Endodermal cell (in vitro differentiated cells): ENCODE data around the gene NTN3. TPM values are rescaled to one million over a fixed set of nuclear protein-coding genes. Genes with fewer than 3 reads are reported as not detected.

Source experiments
- DNase-seq: peaks from one replicate; pipeline ENCODE4 v3.0.0-alpha.2; 2017
- H3K27ac ChIP-seq: 2 replicates; pipeline ENCODE4 v1.5.1; 2013; ENCODE audit warnings: mild to moderate bottlenecking, low read depth, low read length, moderate library complexity
- H3K27me3 ChIP-seq: 2 replicates; pipeline ENCODE4 v1.6.1; 2013; ENCODE audit warnings: mild to moderate bottlenecking, low read length, moderate library complexity; ENCODE audit not compliant: insufficient read depth, control insufficient read depth, poor library complexity, severe bottlenecking
- H3K36me3 ChIP-seq: 2 replicates; pipeline ENCODE4 v1.7.0; 2013; ENCODE audit warnings: mild to moderate bottlenecking, low read length, moderate library complexity; ENCODE audit not compliant: control insufficient read depth, insufficient read depth
- H3K4me1 ChIP-seq: one replicate; pipeline ENCODE4 v1.7.0; 2013; ENCODE audit warnings: low read length; ENCODE audit not compliant: control insufficient read depth, insufficient read depth
- H3K4me3 ChIP-seq: 2 replicates; pipeline ENCODE4 v1.5.1; 2013; ENCODE audit warnings: mild to moderate bottlenecking, low read length, moderate library complexity
- H3K9ac ChIP-seq: 2 replicates; pipeline ENCODE4 v1.6.1; 2013; ENCODE audit warnings: mild to moderate bottlenecking, low read length, moderate library complexity; ENCODE audit not compliant: poor library complexity, severe bottlenecking; ENCODE audit errors: extremely low read depth
- H3K9me3 ChIP-seq: 2 replicates; pipeline ENCODE4 v1.6.1; 2013; ENCODE audit warnings: mild to moderate bottlenecking, low read length, moderate library complexity; ENCODE audit not compliant: control insufficient read depth
- H3K27ac Mint-ChIP-seq: 2 replicates; pipeline ENCODE4 v1.8.0; 2020; ENCODE audit warnings: mixed read lengths
- H3K27me3 Mint-ChIP-seq: 2 replicates; pipeline ENCODE4 v1.8.0; 2021; ENCODE audit warnings: mild to moderate bottlenecking, mixed read lengths; ENCODE audit not compliant: insufficient read depth
- H3K36me3 Mint-ChIP-seq: 2 replicates; pipeline ENCODE4 v1.8.0; 2020; ENCODE audit warnings: low read depth, mixed read lengths
- H3K4me1 Mint-ChIP-seq: 2 replicates; pipeline ENCODE4 v1.8.0; 2020; ENCODE audit warnings: mixed read lengths
- H3K4me3 Mint-ChIP-seq: 2 replicates; pipeline ENCODE4 v1.8.0; 2020; ENCODE audit warnings: mild to moderate bottlenecking, moderate library complexity, mixed read lengths
- H3K9me3 Mint-ChIP-seq: 2 replicates; pipeline ENCODE4 v1.8.0; 2020; ENCODE audit warnings: mild to moderate bottlenecking, mixed read lengths
- WGBS, 2 experiments: methylation state at CpG; one replicate each; pipeline versions ENCODE4 v1.1.5 to v1.1.7; 2013; ENCODE audit warnings: missing lambda C conversion rate in 2 of 2, mixed read lengths in 1 of 2; ENCODE audit not compliant: insufficient coverage in 1 of 2, insufficient read length in 1 of 2; 5-methylcytosine and 5-hydroxymethylcytosine counted together
- total RNA-seq, 2 donors: library from RNA; stranded (reverse); fragmentation: NEBNext Ultra II Directional in 1 of 2; extraction: Animal tissue kit (Norgen Biotek cat#: 25700) in 1 of 2; gene quantifications; 2 replicates in 1 of 2; 3 replicates in 1 of 2; pipeline ENCODE4 v1.2.1, GENCODE V29; 2021
- TF ChIP-seq, protein P1 (sequence below): fragments of 200-600 bp; sonication (generic); conservative IDR thresholded peaks from 2 replicates; pipeline ENCODE4 v1.5.0; 2021; ENCODE audit warnings: antibody characterized with exemption, mild to moderate bottlenecking

NTN3 gene
- total RNA-seq, 2 donors from 2014 or later: 0.48 to 0.62 TPM

- Mint-ChIP-seq H3K4me1 (peaks cover 3% of the 10 kb centered on the region), H3K9me3 (no peaks in the 10 kb centered on the region), H3K36me3 (no peaks in the 10 kb centered on the region), H3K27me3 (no peaks in the 10 kb centered on the region), H3K4me3 (no peak overlapping the region), H3K27ac (no peak overlapping the region)
- Histone ChIP-seq H3K27me3 (no peaks in the 10 kb centered on the region), H3K4me1 (no peaks in the 10 kb centered on the region), H3K36me3 (no peaks in the 10 kb centered on the region), H3K27ac (peak overlapping the region; percentile 24), H3K9me3 (no peaks in the 10 kb centered on the region), H3K9ac (no peak overlapping the region), H3K4me3 (no peak overlapping the region)
- 94 to 95% methylated on average over 5 to 12 of the region's 15 CpGs for WGBS, 2 experiments
- TF ChIP-seq, protein P1, sequence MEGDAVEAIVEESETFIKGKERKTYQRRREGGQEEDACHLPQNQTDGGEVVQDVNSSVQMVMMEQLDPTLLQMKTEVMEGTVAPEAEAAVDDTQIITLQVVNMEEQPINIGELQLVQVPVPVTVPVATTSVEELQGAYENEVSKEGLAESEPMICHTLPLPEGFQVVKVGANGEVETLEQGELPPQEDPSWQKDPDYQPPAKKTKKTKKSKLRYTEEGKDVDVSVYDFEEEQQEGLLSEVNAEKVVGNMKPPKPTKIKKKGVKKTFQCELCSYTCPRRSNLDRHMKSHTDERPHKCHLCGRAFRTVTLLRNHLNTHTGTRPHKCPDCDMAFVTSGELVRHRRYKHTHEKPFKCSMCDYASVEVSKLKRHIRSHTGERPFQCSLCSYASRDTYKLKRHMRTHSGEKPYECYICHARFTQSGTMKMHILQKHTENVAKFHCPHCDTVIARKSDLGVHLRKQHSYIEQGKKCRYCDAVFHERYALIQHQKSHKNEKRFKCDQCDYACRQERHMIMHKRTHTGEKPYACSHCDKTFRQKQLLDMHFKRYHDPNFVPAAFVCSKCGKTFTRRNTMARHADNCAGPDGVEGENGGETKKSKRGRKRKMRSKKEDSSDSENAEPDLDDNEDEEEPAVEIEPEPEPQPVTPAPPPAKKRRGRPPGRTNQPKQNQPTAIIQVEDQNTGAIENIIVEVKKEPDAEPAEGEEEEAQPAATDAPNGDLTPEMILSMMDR: no peak
- peak; percentile 35 for DNase-seq
Observed at GRCh38 chr16:2487903-2488531, 16.9 kb downstream of the NTN3 start.

- Mint-ChIP-seq H3K27ac (no peak overlapping the region), H3K27me3 (no peaks in the 10 kb centered on the region), H3K4me3 (no peak overlapping the region), H3K9me3 (no peaks in the 10 kb centered on the region), H3K36me3 (no peaks in the 10 kb centered on the region), H3K4me1 (peaks cover 3% of the 10 kb centered on the region)
- WGBS, 2 experiments: 94 to 96% methylated on average over 14 to 16 of the region's 16 CpGs
- Histone ChIP-seq H3K9me3 (no peaks in the 10 kb centered on the region), H3K4me3 (no peak overlapping the region), H3K4me1 (no peaks in the 10 kb centered on the region), H3K36me3 (no peaks in the 10 kb centered on the region), H3K27ac (no peak overlapping the region), H3K27me3 (no peaks in the 10 kb centered on the region), H3K9ac (no peak overlapping the region)
- TF ChIP-seq, protein P1: no peak
- no peak for DNase-seq
Observed at GRCh38 chr16:2489581-2489980, 18.5 kb downstream of the NTN3 start.

- no peaks in the 10 kb centered on the region for H3K9me3 ChIP-seq
- Mint-ChIP-seq H3K4me1 (no peaks in the 10 kb centered on the region), H3K27ac (no peak overlapping the region), H3K4me3 (no peak overlapping the region), H3K27me3 (no peaks in the 10 kb centered on the region), H3K9me3 (no peaks in the 10 kb centered on the region), H3K36me3 (no peaks in the 10 kb centered on the region)
- TF ChIP-seq, protein P1: no peak
- H3K27me3 ChIP-seq: no peaks in the 10 kb centered on the region
- no peak overlapping the region for H3K9ac ChIP-seq
- no peak for DNase-seq
- H3K4me1 ChIP-seq: no peaks in the 10 kb centered on the region
- H3K27ac ChIP-seq: no peak overlapping the region
- H3K4me3 ChIP-seq: no peak overlapping the region
- 96 to 98% methylated on average over 13 to 23 of the region's 23 CpGs for WGBS, 2 experiments
- no peaks in the 10 kb centered on the region for H3K36me3 ChIP-seq
Observed at GRCh38 chr16:2490190-2491105, 19.4 kb downstream of the NTN3 start.
